ENCODE results near the gene TMIGD1. TPM values are rescaled to one million over a fixed set of nuclear protein-coding genes. Genes with fewer than 3 reads are reported as not detected.

The TMIGD1 gene
- total RNA-seq, 1 experiment from 2014 or later: not detected

GRCh38 chr17:30378241-30378824, 44.5 kb upstream of the TMIGD1 start:
- H3K27ac ChIP-seq (ENCODE audit: insufficient read length, low read depth, low read length): no peak overlapping the region
- peaks cover 2% of the 10 kb centered on the region for H4K20me1 ChIP-seq (ENCODE audit: control insufficient read depth, insufficient read depth, insufficient read length)
- no peak overlapping the region for H3T11ph ChIP-seq (ENCODE audit: low read length)
- no peak for TF ChIP-seq CTCF (conservative IDR thresholded peaks at IDR 0.05)
- no peak overlapping the region for H2BK12ac ChIP-seq (ENCODE audit: insufficient read length, low read depth, low read length)
- no peaks in the 10 kb centered on the region for H3K9me3 ChIP-seq (ENCODE audit: control insufficient read depth, low read depth, low read length)
- Mint-ChIP-seq H3K27ac (no peak overlapping the region; a peak in 1 of 7 replicates), H3K36me3 (ENCODE audit: insufficient read depth in 1 of 3, low read depth in 3 of 3) (no peaks in the 10 kb centered on the region), H3K9me3 (no peaks in the 10 kb centered on the region; a peak in 1 of 5 replicates), H3K4me1 (peaks cover 53 to 58% of the 10 kb centered on the region in 2 experiments), H3K4me3 (peak overlapping the region; percentile 80 to 82), H3K27me3 (ENCODE audit: low read depth) (peaks cover 44% of the 10 kb centered on the region)
- H4K91ac ChIP-seq (ENCODE audit: insufficient read length, low read depth, low read length): no peak overlapping the region
- H3K79me1 ChIP-seq (ENCODE audit: insufficient read depth, low read depth, low read length, poor library complexity, severe bottlenecking): no peaks in the 10 kb centered on the region
- no peak overlapping the region for H4K8ac ChIP-seq (replicated peaks; ENCODE audit: insufficient read length, low read depth, low read length)
- DNase-seq: no peak
- H3K9ac ChIP-seq (ENCODE audit: extremely low read depth, insufficient read length, low read length): no peak overlapping the region
- no peak overlapping the region for H3K56ac ChIP-seq (ENCODE audit: insufficient read length, low read depth, low read length)
- H3K79me2 ChIP-seq (ENCODE audit: insufficient read depth, low read length): no peaks in the 10 kb centered on the region
- no peaks in the 10 kb centered on the region; the same call in 1 of the 2 replicates for H3K4me1 ChIP-seq (ENCODE audit: insufficient read depth, low read length)
- no peak overlapping the region for H3K23ac ChIP-seq (ENCODE audit: insufficient read length, low read depth, low read length)
- H2AK5ac ChIP-seq (ENCODE audit: insufficient read length, low read length): no peak overlapping the region
- no peak overlapping the region for H3K4ac ChIP-seq (ENCODE audit: low read depth, low read length)
- no peak overlapping the region for H2BK5ac ChIP-seq (ENCODE audit: insufficient read length, low read length)
- H3K27me3 ChIP-seq (ENCODE audit: insufficient read depth, low read length): peaks cover 17% of the 10 kb centered on the region; the same call in 1 of the 2 replicates
- peak overlapping the region; percentile 54 for H3K18ac ChIP-seq (ENCODE audit: insufficient read length, low read depth, low read length)
- peak overlapping the region; percentile 93 for H3K4me2 ChIP-seq (ENCODE audit: insufficient read depth, insufficient read length, low read length)
- H3K14ac ChIP-seq (ENCODE audit: insufficient read depth, low read length): no peak overlapping the region
- H2BK120ac ChIP-seq (ENCODE audit: low read depth, low read length, poor library complexity, severe bottlenecking): no peak overlapping the region
- H2AFZ ChIP-seq (ENCODE audit: low read length): peak overlapping the region; percentile 89
- H3K23me2 ChIP-seq (ENCODE audit: insufficient read length, low read depth, low read length, poor library complexity, severe bottlenecking): peaks cover 21% of the 10 kb centered on the region
- no peak overlapping the region for H4K5ac ChIP-seq (ENCODE audit: insufficient read length, low read depth, low read length)
- H2BK20ac ChIP-seq (ENCODE audit: low read depth, low read length, poor library complexity, severe bottlenecking): no peak overlapping the region
- WGBS (ENCODE audit: extremely low coverage, insufficient read length, low lambda C conversion rate): no CpG with 5 or more reads among the region's 31 CpGs
- no peak overlapping the region for H2BK15ac ChIP-seq (ENCODE audit: low read depth, low read length)
